HG02973 (cell line): ENCODE measurements around the gene CDH4.

ENCODE experiments used
- ATAC-seq: cut with Tn5 transposase; IDR thresholded peaks from one replicate; pipeline ENCODE4 v1.9.1; 2021; ENCODE audit warnings: moderate library complexity; ENCODE audit not compliant: unreplicated experiment

CDH4 gene

DNA sequence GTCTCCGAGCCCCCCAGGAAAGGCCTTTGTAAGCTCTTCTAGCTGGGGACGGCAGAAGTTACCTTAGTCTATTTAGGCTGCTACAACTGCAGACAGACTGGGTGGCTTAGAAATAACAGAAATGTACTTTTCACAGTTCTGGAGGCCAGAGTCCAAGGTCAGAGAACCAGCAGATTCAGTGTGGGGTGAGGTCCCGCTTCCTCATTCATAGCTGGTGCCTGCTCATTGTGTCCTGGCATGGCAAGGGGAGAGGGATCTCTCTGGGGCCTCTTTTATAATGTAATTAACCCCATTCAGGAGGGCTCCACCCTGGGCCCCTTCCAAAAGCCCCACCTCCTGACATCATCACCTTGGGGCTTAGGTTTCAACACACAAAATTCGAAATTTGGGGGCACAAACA is 315.1 kb downstream of the CDH4 start:
- ATAC-seq: no peak

DNA sequence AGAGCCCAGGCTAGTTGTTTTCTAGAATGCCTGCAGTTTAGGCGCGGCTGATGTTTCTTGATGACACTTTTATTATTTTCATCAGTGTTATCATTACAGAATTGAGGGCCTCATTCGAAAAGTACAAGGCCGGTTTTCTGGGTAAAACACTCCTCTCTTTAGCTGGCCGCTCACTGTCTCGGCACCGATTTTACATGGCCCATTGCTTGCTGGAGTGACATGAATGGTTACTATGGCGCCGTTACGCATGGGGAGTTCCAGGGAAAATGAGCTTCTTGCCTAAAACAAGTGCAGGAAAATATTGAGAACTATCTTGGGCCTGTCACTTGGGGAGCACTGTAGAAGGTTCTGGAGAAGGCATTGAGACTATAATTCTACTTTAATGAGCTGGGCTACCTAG is 317.8 kb downstream of the CDH4 start:
- no peak for ATAC-seq

DNA sequence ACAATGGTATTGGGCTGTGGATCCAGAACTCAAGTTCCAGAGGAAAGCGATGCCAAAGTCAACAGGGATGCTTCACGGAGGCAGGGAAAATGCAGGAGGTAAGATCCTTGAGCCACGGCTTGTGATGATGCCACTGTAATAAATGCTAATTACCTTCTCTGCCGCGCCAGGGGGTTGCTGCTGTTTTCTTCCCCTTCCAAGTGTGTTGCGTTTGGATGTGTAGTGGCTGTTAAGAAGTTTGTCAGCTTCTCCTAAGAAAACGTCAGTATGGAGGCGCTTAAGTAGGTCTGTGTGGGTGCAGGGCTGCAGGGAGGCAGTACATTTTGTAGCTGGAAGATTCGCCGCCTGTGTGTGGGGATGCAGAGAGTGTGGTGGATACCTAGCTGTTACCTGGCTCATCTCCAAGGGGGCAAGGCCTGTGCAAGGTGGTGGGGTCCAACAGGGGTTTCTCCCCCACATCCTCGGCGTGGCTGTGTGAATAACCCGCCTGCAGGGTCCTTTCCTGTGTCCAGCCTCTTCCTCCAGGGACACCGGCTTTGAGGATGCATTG is 318.7 kb downstream of the CDH4 start:
- ATAC-seq: no peak

DNA sequence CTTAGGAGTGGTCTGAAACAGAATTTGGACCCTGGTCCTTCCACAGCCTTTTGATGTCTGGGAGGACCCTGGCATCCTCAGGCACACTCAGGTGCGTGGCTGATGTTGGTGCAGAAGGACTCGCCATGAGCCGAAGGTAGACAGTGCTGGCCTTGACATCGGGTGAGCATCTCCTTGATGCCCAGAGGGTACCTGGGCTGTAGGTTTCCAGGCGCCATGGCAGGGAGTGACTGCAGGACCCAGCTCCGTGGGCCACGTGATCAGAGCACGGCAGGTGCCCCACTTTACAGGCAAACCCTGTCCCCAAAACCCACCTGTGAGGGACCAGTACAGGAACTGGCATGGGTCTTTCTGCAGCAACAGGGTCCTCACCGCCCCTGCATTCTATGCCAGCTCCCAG is 319.2 kb downstream of the CDH4 start:
- no peak for ATAC-seq

DNA sequence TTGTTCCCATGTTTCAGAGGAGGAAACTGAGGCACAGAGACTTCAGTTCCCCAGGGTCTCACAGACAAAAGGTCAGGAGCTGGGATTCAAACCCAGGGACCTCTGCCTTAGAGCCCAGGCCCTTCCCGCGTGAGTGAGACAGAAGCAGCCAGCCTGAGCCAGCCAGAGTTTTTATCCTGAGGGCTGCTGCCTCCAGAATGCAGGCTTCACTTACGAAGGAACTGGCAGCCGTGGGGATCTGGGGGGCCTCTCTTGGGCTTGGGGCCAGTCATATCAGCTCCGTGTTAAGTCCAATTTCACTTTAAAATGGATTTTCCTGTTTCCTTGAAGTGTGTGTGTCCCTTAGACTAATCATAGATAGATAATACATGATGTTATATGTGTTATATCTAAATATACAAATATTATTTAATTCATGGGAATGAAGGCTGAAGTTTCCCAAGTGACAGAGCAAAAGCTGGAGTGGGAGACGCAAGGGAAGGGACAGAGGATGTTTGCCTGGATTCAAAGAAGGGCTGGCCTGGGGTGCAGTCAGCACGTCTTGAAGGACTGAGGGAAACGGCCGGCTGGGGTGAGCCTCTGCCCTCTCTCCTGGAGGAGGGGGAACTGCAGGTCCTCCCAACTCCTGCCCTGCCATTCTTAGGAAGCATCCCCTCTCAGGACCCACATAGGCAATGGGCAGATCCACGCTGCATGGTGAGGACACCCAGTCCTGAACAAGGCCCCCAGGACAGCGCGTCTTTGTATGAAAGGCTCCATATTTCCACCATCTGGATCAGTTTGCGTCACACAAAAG is 320.1 kb downstream of the CDH4 start:
- ATAC-seq: no peak

DNA sequence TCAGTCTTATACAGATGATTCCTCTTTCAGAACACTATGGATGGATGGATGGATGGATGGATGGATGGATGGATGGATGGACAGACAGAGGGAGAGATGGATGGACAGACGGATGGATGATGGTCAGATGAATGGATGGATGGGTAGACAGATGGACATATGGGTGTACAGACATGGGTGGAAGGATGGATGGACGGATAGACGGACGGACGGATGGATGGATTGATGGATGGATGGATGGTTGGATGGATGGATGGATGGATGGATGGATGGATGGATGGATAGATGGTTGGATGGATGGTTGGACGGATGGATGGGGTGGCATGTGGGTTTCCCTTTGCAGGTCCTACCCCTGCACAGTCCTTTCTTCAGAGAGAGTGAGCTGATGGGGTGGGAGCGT is 320.7 kb downstream of the CDH4 start:
- ATAC-seq: no peak

DNA sequence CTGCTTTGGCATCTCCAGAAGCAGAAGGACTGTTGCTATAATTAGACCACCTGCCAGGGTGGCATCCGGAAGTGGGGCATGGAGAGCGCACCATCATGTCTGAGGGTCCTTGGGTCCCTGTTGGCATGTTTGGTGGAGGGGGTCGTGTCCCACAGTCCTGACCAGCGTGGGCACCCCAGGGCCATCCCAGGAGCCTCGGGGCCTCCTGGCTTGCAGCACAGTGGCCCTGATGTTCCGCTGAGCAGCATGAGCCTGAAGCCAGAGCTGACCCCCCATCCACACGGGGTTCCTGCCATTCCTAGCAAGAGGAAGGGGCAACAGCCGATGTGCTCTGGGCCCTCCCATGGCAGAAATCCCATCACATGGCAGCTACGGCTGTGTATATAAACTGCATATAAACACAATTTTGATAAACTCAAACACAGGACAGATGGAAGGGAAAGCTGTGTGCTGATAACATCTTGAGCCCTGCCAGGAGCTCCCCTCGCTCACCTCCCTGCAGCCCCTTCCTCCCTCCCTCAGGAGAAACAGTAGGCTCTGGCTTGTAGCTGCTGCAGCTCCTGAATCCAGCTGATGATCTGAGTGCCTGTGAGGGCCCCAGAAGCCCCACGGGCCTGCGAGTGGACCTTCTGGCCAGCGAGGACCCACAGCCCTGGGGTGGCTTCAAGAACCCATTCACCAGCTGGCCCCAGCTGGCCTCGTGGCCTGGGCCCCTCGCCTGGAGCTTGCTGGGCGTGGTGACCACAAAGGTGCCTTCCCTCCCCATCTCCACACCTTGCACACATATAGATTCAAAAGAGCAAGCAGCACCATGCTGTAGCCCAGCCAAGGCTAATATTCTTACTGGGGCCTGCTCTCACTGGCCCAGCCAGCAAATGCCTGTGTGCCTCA is 321.6 kb downstream of the CDH4 start:
- ATAC-seq: no peak

DNA sequence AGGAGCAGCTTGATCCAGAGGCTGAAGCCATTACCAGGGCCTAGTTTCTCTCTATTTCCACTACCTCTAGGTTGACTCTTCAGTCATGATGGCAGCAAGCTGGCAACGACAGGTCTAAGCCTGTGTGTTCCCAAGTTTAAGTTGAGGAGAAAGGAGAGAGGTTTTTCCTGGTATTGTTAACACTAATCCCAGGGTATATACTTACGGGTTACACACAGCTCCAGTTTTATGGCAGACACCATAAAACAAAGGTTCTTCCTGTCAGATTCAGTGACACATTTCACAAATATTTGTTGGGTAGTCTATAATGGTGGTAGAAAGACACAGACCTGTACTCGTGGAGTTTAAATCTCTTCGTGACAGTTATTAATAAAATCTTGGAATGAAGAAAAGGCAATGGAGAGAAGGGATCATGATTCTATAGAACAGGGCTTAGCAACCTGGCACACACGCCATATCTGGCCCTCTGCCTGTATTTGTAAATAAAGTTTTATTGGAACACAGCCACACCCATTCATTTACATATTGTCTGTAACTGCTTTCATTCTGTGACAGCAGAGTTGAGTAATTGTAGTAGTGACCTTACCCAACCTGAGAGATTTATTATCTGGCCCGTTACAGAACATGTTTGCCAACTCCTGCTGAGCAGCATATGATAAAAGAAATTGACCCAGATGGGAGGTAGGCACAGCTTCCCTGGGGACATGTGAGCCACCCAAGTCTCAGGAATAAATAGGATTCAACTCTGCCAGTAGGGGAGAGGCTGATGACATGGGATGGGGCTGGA is 323.3 kb downstream of the CDH4 start:
- no peak for ATAC-seq

DNA sequence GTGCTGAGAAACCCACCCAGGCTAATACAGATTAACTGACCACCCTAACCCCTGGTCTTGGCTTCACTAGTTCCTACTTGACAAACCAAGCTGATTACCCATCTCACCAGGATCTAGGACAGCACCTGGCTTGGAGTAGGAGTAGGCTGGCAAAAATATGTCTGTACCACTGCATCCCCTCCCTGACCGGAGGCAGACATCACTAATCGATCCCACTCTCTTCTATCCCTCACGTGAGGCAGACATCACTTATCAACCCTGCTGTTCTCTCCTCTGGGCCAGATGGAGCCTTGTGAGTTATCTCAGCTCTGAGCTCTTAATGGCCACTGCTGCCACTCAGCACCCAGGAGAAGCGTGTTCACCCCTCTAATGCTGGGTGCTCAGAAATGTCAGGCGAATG is 324.3 kb downstream of the CDH4 start:
- ATAC-seq: no peak

DNA sequence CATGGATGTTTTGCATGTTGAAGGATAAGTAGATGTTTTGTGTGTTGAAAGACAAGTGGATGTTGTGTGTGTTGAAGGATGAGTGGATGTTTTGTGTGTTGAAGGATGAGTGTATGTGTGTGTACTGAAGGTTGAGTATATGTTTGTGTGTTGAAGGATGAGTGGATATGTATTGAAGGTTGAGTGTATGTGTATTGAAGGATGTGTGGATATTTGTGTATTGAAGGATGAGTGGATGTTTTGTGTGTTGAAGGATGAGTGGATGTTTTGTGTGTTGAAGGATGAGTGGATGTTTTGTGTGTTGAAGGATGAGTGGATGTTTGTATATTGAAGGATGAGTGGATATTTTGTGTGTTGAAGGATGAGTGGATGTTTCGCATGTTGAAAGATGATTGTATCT is 325.0 kb downstream of the CDH4 start:
- ATAC-seq: no peak

DNA sequence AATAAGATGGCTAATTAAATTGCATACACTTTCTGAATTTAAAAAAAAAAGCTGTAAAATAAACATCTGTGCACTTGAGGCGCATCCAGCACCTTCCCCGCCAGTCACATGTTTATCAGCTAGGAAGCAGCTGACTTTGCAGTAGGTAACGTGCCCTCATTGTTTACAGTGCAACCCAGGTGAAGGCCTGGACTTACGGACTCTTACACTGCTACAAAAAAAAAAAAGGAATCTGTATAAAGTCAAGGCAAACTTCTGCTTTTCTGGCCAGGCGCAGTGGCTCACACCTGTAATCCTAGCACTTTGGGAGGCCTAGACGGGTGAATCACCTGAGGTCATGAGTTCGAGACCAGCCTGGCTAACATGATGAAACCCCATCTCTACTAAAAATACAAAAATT is 327.8 kb downstream of the CDH4 start:
- no peak for ATAC-seq

DNA sequence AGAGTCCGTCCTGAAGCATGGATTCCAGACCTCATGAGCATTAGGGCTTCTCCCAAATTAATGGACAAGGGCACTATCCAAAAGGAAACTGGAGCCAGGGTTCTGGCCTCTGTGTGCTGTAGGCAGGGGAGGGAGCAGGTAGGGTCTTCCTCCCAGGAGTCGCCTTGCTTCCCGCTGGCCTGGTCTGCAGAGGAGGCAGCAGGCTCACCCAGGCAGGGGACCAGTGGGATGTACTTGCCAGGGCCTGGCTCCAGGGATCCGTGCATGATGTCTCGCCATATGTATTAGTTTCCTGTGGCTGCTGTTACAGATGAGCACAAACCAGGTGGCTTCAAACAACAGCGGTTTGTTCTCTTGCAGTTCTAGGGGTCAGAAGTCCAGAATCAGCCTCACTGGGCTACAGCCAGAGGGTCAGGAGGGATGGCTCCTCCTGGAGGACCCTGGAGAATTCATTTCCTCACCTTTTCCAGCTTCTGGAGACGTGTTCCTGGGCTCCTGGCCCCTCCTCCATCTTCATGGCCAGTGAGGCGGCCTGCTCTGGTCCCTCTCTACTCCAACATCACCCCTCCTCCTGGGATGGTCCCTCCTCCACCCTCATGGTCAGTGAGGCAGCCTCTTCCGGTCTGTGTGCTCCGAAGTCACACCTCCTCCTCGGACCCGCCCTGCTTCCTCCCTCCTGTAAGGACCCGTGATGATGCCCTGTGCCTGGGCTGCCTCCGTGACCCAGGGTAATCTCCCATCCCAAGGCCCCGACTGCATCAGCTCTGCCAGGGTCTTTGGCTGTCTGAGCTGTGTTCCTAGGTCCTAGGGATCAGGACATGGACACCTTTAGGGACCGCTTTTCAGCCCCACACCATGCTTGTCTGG is 329.1 kb downstream of the CDH4 start:
- ATAC-seq: no peak

DNA sequence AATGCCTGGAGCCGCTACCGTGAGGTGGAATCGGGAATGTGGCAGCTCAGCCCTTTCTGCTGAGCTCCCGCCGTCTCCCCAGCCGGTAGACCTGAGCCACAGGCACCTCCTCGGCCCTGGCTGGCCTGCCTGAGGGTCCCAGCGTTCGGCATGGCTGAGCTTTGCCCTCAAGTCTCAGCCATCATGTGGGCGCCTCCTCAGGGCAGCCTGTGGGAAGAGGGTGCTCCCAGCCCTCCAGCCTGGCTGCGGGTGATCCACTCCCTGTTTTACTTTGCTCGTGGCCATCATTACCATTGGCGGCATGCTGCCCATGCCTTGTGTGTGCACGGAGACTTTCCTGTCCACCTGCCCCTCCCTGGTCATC is 329.7 kb downstream of the CDH4 start:
- ATAC-seq: no peak

DNA sequence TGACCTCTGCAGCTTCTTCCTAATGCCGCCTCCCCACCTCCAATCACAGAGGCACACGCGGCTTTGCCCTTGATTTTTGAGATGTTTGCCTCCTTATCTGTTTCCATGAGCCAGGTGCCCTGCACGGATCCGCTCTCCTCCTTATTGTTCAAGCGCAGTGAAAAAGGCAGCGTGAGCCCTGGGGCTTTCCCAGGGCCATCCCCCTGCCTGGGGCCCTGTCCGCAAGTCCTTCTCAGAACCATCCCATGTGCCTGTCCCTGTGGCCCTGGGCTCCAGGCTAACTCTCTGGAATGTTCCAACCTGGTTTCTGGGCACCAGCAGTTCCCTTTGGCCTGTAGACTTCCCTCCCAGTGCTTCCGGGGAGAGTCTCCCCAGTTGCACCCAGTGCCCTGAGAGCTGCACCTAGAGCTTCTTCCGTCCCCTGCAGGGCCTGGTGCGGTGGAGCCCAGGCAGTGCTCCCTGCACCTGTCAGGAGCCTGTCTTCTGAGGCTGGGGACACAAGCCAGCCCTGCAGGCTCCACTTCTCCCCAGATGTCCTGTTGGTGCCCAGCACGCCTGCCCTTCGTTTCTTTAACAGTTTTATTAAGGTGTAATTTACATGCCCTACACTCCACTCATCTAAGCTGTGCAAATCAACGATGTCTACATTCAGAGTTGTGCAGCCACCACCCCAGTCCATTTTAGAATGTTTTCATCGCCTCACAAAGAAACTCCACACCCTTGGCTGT is 330.3 kb downstream of the CDH4 start:
- ATAC-seq: no peak

DNA sequence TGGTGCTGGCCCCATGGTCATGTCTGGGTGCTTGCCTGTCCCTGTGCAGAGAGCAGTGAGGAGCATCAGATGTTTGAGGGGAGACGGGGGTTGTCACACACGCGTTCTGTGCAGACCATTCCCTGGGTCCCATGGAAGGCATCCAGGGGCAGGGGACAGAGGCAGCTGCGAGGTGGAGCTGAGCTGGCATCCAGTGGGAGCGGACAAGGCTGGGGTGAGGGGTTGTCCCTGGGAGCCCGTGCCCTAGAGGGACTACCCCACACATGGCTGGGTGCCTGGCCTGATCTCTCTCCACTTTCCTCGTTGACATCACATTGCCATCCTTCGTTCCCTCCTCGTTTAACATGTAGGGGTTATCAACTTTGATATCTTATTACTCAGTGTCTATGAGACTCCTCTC is 331.3 kb downstream of the CDH4 start:
- ATAC-seq: no peak

DNA sequence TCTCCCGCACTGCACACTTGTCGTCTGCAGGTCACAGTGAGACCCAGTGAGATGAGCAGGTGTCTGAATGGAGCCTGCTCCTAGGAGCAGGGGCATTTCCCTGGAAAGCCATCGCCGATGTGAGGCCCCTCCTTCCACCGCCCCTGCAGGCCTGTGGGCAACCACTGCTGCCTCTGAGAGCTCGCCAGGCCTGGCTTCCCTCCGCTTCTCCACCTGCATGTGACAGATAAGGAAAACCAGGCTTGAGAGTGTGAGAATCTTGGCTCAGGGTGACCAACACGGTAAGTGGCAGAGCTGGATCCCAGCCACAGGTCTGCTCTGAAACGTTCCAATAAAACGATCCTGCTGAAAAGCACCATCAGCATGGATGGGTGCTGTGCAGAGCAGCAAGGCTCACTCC is 332.8 kb downstream of the CDH4 start:
- no peak for ATAC-seq

DNA sequence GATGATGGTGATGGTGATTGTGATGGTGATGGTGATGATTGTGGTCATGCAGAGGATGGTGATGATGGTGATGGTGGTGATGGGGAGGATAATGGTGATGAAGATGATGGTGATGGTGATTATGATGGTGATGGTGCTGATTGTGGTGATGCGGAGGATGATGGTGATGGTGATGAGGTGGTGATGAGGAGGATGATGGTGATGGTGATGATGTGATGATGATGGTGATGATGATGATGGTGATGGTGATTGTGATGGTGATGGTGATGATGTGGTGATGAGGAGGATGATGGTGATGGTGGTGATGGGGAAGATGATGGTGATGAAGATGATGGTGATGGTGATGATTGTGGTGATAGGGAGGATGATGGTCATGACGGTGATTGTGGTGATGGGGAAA is 333.7 kb downstream of the CDH4 start:
- ATAC-seq: no peak

DNA sequence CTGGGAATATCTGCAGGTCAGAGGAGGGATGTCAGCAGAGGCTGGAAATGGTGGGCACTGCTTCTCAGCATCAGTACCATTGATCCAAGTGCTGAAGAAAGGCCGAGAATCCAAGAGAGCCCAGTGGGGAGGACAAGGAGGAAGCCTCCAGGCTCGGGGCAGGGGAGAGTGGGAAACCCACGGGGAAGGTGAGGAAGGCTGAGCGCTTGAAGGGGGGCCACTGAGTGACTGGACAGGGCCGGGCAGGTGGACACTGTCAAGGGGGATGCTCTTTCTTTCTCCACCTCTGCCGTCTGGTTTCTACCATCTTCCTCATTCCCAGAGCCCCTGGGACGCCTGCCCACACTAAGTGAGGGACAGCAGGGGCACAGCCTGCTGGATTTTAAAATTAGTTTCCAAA is 335.0 kb downstream of the CDH4 start:
- no peak for ATAC-seq

DNA sequence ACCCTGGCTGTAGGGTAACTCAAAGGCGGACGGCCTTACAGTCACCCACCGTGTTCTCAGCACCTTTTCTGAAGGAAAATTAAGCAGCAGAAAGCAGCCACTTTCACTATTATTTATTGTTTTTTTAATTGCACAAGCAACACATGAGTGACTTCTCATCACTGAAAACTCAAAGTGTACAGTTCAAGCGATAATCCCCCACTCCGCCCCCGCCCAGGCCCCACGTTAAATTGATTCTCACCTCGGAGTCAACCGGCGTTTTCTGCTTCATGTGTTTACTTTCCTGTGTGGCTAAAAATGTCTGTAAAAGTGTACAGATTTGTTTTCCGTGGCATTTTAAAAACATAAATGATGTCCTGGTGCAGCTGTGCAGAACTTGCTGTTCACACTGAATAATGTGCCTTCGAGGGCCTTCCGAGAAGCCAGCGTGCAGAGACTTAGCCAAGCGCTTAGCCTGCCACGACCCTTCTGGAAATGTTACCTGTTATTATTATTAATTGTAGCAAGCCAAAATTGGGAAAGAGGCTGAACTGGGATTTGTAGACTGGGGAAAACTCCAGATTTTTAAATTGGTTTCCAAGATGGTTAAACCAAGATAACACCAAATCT is 335.7 kb downstream of the CDH4 start:
- ATAC-seq: no peak
